ACHN (cell line): ENCODE measurements around the gene MAFG.

Experiments used
- DNase-seq: peaks from one replicate; pipeline ENCODE4 v3.0.0-alpha.2; 2015
- in situ Hi-C: cut with HindIII; loops from 2 replicates; pipeline ENCODE4 v1.10.0; 2017; ENCODE audit warnings: low sequenced_read_pairs, low pct_ligation_motif_present, low pct_unique_long_range_greater_than_20kb

Gene MAFG

DNA sequence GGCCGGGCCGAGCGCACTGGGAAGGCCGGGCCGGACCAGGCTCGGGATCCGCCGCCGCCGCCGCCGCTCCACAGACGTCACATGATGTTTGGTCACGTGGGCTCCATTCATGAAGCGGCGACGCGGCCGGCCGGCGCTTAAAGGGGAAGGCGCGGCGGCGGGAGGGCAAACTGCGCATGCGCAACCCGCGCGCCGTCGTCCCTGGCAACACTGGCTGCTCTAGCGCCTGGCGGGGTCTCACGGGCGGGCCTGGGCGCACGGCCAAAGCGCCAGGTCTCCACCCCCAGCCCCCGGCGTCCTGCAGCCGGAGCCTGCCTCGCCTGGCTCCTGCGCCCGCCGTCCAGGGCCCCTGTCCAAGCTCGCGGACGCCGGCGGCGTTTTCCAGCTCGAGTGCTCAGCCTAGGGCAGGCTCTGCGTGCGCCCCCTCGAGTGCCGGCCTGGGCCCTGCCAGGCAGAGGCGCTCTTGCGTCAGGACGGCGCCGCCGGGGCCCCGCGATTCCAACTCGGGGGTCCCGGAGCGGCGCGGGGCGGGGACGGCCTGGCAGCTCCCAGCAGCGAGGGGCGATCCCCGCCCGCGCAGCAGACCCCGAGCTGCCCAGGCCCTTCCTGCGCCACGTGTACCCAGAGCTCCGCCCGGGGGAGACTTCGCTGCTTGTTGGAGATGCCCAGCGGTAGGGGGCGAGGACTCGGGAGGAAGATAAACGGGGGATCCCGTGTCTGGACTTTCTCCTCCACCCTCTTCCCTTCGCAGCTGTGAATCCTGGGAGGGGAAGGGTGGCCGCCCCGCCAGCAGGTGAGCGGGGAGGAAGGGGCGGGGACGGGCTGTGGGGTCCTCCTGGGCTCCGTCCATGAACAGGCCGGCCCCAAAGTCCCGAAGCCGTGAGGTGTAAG, at the start of gene MAFG:
Gene MAFG, minus strand, starts transcription at position 83 of the 891 bp plus-strand sequence. CDS start 4,550 bp downstream, outside the sequence.
- DNase-seq, result peak; percentile 94
- in situ Hi-C loops, result no loop called here

DNA sequence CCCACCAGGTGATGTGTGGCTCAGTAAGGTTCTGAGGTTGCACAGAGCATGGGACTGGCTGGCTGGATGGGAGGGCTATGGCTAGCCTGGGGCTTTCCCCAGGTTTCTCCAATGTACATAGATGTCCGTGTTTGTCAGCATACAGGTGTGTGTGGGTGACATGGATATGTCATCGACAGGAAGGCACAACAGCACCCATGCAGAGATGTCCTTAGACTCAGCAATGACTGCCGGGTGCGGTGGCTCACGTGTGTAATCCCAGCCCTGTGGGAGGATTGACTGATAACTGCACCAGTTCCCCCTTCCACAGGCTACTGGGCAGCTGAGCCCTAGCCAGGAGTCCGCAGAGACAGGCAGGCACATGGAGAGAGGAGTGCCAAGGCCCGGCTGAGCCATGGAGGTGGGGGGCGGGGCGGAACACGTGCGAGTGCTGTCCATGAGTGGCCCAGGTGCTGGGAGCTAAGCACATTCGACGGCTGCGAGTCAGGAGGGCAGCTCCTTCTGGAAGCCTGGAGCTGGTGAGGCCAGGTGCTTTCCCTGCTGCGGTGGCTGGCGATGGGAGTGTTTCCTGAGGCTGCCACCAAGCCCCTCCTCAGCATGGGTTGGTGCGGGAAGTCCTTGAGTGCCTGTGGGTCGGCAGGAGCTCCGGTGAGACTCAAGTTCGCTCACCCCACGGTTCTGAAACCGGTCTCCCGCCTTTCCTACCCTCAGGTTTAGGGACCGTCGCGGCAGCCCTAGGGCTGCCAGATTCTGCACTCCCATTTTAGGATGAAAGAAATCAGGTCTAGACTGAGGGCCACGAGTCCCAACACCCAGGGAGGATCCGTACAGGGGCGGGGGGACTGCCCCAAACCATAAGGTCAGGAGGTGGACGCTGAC, 49.0 kb upstream of the MAFG start:
- in situ Hi-C loops, result no loop called here
- DNase-seq, result peak; percentile 30

DNA sequence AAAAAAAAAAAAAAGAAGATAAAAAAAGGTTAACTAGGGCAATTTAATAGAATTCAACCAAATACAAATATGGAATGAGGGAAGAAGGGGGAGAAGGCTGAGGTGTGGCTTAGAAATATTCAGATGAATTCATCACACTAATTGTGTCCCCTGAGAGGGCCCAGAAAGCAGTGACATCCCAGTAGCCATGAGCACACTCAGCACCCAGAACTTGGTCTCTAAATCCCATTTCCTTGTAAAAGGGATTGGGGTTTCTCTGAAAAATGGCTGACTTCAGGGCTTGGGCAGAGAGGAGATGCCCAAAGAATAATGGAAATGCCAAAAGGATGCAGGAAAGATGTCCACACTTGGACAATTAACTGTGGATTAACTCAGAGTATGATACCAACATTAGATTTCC, 45.9 kb upstream of the MAFG start:
- DNase-seq, result no peak
- in situ Hi-C loops, result no loop called here

DNA sequence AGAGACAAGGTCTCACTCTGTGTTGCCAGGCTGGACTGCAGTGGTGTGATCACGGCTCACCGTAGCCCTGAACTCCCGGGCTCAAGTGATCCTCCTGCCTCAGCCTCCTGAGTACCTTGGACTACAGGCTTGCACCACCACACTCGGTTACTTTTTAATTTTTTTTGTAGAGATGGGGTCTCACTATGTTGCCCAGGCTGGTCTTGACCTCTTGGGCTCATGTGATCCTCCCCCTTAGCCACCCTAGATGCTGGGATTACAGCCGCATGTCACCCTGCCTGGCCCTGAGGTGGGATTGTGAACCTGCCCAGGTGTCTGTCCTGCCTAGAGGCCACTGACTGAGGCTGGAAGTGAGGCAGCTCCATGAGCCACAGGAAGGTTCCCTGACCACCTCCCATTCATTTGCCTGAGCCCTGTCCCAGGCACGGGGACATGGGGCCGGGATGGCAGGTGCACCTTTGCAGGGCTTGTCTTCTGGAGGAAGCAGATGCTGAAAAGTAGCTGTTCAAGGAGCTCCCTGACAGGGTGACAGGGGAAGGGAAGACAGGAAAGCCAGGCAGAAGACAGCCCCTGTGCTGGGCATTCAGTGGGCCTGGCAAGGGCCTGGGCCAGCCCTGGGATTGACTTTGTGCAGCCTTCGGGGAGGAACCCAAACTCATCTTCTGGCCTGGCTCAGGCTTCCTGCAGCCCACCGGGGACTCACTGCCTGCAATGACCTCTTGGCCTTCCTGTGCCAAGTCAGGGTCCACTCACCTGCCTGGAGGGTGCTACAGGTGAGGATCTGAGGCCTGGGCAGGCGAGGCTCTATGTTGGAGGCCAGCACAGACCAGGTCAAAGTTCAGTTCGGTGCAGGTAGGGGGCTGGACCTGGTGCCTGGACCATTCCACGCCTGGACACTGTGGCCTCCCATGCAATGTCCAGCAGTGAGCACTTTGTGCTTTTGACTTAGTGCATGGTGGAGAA, 41.6 kb upstream of the MAFG start:
- DNase-seq, result no peak
- in situ Hi-C loops, result no loop called here

DNA sequence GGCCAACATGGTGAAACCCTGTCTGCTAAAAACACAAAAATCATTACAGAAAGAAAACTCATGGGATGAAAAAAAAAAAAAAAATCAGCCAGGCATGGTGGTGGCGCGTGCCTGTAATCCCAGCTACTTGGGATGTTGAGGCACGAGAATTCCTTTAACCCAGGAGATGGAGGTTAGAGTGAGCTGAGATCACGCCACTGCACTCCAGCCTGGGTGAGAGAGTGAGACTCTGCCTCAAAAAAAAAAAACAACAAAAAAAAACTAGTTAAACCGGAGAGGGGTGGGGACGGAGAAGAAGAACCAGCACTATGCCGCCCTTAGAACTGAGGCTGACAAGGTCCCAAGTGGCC, 40.8 kb upstream of the MAFG start:
- in situ Hi-C loops, result no loop called here
- no peak for DNase-seq

DNA sequence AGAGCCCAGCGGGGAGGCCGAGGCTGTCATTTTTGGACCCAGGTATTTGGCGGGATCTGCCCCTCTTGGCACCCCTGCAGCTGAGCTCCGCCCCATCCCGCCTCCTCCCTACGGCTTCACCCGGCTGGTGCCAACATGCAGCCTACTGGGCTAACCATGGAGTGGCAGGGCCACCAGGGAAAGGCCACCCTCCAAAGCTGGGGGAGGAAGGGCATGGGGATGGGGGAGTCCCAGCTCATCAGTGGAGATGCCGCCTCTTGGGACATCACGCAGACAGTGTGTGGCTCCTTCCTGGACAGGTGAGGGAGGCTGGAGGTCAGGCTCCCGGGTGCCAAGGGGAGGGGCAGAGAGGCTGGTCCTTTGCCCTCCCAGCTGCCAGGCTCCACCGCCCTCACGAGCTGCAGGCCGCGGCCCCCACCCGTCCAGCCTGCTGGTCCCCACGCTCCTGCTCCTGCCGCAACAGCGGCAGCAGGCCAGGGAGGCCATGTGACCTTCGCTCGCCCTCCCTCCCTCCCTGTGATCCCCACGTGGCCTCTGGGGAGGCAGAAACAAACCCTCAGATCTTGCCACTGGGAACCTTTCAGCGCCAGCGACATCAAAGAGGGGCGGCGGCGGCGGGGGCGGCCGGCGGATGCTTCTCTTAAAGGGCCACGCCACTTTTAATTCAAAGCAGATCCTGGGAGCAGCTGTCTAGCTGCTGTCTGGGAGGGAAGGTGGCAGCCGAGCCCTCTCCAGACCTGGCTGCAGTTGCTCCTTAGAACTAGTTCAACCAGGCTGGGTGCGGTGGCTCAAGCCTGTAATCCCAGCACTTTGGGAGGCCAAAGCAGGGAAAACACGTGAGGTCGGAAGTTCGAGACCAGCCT, 40.2 kb upstream of the MAFG start:
- in situ Hi-C loops, result no loop called here
- DNase-seq, result peak; percentile 26

DNA sequence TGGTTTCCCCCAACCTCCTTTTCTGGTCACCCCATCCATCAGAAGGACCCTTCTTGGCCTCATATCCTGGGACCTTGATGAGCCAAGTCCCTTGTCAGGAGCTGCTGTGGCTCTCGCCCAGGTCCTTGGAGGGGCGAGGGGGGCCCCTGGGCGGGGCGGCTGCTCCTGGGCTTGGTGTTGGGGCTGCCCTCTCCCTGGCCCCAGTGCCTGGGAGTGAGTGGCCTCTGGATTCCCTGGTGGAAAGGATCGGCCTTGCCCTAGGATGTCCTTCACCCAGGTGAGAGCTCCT, 39.7 kb upstream of the MAFG start:
- no peak for DNase-seq
- in situ Hi-C loops, result no loop called here

DNA sequence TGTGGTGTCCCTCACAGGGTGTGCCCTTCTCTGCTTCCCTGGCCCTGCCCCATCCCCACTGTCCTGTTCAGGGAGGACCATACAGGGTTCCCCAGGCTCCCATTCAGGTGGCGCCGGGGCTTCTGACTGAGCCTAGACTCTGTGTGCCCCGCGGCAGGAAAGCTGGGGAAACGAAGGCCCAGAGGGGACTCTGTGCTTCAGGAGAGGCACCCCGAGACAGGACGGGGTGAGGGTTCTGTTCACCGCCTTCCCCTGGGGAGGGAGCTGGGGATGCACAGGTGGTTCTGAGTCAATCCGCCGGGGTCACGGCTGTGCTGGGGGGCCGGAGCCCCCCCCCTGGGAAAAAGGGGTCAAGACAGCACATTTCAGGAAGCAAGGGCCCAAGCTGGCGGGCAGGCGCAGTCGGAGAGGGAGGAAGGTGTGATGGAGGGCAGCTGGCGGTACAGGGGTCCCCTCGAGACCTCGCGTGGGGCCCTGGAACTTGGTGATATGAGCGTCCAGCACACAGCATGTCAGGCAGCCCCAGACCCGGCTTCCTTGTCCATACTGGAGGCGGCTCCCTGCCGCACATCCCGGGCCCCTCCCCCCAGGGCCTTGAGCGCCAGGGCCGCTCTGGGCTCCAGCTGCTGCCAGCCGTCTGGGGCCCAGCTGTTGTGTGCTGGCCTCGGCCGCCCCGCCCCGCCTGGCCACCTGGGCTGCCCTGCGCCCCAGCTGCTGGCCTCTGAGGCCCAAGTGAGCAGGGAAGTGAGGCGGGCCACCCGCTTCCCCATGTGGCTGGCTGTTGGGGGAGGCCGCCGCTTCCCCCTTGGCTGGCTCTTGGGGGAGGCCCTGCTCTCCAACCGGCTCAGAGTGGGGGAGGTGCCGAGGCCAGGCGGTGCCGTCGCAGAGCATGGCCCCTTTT, 39.1 kb upstream of the MAFG start:
- in situ Hi-C loops, result no loop called here
- DNase-seq, result no peak

DNA sequence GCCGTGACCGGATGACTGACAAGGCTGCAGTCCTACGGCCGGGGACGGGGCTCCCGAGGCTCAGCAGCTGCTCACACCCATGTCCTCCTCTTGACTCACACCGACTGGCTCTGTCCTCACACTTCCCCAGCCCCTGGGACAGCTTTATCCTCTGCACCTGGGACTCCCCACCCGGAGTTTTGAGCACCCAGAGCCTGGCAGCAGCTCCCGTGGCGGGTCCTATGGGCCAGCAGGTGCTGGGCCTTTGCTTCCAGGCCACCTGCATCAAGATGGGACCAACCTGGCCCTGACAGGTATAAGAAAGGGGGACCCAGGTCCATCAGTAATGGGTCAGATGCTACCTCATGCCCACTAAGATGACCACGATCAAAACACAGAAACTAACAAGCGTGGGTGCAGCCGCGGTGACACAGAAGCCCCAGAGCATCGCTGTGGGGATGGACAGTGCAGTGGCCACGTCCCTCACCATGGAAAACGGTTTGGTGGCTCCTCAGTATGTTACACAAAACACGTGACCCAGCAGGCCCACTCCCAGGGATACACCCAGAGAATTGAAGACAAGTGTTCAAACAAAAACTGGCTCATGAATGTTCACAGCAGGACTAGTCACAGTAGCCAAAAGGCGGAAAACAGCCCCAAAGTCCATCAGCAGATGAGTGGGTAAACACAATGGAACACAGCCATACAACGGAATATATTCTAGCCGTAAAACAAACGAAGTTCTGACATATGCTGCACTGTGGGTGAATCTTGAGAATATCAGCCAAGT, 36.7 kb upstream of the MAFG start:
- DNase-seq, result no peak
- in situ Hi-C loops, result no loop called here

DNA sequence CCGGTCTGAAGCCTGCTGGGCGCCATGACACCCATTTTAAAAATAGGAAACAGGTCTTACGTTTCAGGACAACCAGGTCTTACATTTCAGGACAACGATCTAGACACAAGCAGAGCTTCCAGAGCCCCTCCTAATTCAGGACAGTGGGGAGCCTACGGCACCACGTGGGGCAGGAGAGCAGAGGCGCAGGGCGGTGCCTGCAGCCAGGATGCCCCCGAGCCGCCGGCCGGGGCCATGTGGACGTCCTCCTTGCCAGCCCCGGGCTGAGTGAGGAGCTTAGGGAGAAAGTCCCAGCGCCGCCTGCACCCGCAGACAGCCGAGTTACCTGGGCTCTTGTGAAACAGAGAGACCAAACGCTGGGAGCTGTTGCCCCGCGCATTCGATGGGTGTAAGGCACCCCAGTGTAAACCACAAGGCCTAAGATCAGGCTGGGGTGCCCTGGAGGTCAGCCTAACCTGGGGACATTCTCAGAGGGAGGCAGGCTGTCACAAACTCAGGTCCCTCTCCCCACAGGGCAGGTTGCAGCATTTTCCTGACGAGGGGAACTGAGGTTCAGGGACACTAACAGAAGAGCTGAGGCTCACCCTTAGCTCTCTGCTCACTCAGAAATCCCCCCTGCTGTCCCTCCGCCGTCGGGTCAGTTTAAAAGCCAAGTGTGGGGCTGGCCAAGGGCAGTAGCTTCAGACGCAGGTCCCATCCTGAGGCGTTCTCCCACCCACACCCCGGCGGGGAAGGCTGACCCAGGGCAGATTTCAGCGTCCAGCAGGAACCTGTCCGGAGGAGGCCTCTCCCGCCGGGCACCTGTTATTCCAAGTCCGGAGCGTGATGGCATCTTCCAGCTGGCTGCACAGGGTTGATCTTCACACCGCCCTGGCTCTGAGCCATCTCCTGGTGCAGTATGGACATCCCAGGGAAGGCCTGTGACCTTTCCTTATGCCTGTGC, 35.2 kb upstream of the MAFG start:
- in situ Hi-C loops, result no loop called here
- DNase-seq, result peak; percentile 48

DNA sequence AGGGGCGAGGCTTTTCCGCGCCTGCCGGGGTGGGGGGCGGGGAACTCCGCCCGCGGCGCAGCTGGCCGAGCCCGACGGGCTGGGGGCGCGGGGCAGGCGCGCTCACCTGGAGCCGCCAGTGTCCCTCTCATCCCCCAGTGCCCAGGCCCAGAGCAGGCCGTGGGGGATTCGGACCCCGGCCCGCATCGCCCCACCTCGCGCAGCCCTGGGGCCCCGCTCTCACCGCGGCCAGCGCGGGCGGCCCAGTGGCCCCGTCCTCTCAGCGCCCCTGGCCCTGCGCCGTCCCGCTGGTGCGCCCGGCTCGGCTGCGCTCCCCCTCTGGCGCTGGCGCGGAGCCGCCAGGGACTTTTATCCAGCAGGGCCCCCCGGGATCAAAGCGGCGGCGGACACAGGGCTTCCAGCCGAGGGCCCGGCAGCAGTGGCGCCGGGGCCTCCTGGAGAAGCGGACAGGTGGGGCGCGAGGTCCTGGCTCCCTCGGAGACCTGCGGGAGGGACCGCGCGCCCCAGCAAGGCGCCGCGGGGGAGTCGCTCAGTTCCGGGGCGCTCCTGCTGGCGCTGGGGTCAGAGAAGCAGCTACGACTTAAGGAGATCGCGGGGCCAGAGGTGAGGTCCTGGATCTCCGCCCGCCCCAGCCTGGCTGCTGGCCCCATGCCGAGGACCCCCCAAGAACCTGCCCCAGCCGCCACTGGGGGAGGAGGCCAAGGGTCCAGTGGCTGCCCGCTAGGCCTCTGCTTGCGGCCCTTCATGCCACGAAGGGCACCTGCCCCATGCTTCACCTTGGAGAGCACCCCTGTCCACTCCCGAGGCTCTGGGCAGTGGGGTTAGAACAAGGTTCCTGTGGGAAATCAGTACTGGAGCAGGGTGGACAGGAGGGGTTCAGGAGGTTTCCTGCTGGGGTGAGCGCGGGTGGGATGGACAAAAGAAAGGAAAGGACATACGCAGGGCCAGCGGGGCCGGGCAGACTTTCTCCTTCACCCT, 34.3 kb upstream of the MAFG start:
- no peak for DNase-seq
- in situ Hi-C loops, result no loop called here

DNA sequence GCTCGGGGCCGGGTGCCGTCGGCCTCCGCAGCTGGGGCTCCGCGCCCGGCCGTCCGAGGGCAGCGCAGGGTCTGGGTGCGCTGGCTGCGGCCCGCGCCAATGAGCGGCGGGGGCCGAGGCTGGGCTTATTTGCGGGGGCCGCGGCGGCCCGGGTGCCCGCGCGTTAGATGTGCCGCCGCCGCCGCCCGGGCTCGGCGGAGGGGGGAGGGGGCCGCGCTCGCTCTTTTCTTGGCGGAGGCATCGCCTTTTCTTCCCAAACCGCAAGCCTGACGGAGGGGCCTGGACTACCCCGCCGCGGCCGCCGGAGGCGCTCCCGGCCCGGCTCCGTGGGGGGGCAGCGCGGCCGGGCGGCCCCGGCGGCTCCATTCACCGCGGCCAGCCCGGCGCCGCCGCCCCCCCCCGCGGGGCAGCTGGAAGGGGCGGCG, 33.6 kb upstream of the MAFG start, which contains the start of gene NOTUM:
Gene NOTUM, minus strand, starts transcription at position 101 of the 425 bp plus-strand sequence. CDS start 278 bp downstream, outside the sequence.
- in situ Hi-C loops, result no loop called here
- peak; percentile 53 for DNase-seq

DNA sequence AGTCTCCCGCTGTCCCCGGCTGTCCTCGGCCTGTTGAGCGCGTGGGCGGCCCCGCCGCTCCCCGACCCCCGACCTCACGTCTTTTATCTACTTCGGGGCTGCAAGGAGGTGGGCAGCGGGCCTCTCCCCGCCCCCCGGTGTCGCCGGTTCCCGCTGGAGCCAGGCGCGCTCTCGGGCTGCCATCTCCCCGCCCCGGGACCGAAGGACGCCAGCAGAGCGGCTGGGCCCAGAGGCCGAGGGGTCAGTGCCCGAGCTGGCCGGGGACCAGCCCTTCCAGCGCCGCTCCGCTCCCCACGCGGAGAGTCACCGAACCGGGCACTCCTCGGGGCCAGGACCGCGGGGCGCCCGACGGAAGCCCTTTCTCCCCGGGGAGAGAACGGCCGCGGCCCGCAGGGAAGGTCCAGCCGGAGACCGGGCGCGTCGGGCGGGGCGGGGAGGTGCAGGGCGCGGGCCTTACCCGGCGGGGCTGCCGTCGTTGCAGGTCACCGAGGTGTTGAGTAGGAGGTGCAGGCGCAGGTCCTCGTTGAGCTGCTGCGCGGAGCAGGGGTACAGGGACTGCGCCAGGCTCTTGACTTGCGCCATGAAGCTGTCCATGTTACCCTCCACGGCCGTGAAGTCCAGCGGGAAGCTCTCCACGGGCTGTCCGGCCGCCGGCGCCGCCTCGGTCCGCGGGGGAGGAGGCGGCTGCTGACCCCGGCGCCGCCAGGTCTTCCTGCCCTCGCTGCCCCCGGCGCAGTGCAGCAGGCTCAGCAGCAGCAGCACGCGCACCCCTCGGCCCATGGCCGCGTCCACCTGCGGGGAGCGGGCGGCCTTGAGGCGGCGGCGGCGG, 32.8 kb upstream of the MAFG start:
- in situ Hi-C loops, result no loop called here
- DNase-seq, result no peak
